ENCODE data around the gene FHDC1.

FHDC1 gene

GRCh38 chr4:152919826-152920225 is 16.3 kb upstream of the FHDC1 start:
- in situ Hi-C loops (cut with HindIII; ENCODE audit: low sequenced_read_pairs) = no loop called here

GRCh38 chr4:152920768-152921167 is 15.4 kb upstream of the FHDC1 start:
- peak; percentile 40 for DNase-seq (ENCODE audit: low read depth, low spot score)
- no peak for TF ChIP-seq CTCF (IDR thresholded peaks at IDR 0.05; ENCODE audit: low read depth, low read length)
- in situ Hi-C loops (cut with HindIII; ENCODE audit: low sequenced_read_pairs) = no loop called here
- H3K4me3 ChIP-seq (ENCODE audit: low read depth, low read length) = no peak overlapping the region

More at GRCh38 chr4:152919826-152920225, 16.3 kb upstream of the FHDC1 start:
- no peak for TF ChIP-seq CTCF (IDR thresholded peaks at IDR 0.05; ENCODE audit: low read depth, low read length)
- no peak for DNase-seq (ENCODE audit: low read depth, low spot score)
- no peak overlapping the region for H3K4me3 ChIP-seq (ENCODE audit: low read depth, low read length)

- no peak for DNase-seq (ENCODE audit: low read depth, low spot score)
- in situ Hi-C loops (cut with HindIII; ENCODE audit: low sequenced_read_pairs) = no loop called here
- H3K4me3 ChIP-seq (ENCODE audit: low read depth, low read length) = no peak overlapping the region
- TF ChIP-seq CTCF (IDR thresholded peaks at IDR 0.05; ENCODE audit: low read depth, low read length) = no peak
Measured at GRCh38 chr4:152921284-152921683, 14.8 kb upstream of the FHDC1 start.

GRCh38 chr4:152925851-152926250 is 10.3 kb upstream of the FHDC1 start:
- H3K4me3 ChIP-seq (ENCODE audit: low read depth, low read length) = no peak overlapping the region
- in situ Hi-C loops (cut with HindIII; ENCODE audit: low sequenced_read_pairs) = no loop called here
- no peak for DNase-seq (ENCODE audit: low read depth, low spot score)
- TF ChIP-seq CTCF (IDR thresholded peaks at IDR 0.05; ENCODE audit: low read depth, low read length) = no peak

GRCh38 chr4:152926959-152927358 is 9.2 kb upstream of the FHDC1 start:
- in situ Hi-C loops (cut with HindIII; ENCODE audit: low sequenced_read_pairs) = no loop called here
- TF ChIP-seq CTCF (IDR thresholded peaks at IDR 0.05; ENCODE audit: low read depth, low read length) = no peak
- H3K4me3 ChIP-seq (ENCODE audit: low read depth, low read length) = no peak overlapping the region
- DNase-seq (ENCODE audit: low read depth, low spot score) = no peak

GRCh38 chr4:152927737-152928136 is 8.4 kb upstream of the FHDC1 start:
- no peak for TF ChIP-seq CTCF (IDR thresholded peaks at IDR 0.05; ENCODE audit: low read depth, low read length)
- H3K4me3 ChIP-seq (ENCODE audit: low read depth, low read length) = no peak overlapping the region
- in situ Hi-C loops (cut with HindIII; ENCODE audit: low sequenced_read_pairs) = no loop called here
- DNase-seq (ENCODE audit: low read depth, low spot score) = no peak

- no peak for TF ChIP-seq CTCF (IDR thresholded peaks at IDR 0.05; ENCODE audit: low read depth, low read length)
- no peak for DNase-seq (ENCODE audit: low read depth, low spot score)
- in situ Hi-C loops (cut with HindIII; ENCODE audit: low sequenced_read_pairs) = no loop called here
- no peak overlapping the region for H3K4me3 ChIP-seq (ENCODE audit: low read depth, low read length)
Measured at GRCh38 chr4:152928286-152928685, 7.8 kb upstream of the FHDC1 start.

All from astrocyte of the spinal cord (primary cell).